Endothelial cell of umbilical vein (primary cell): ENCODE data around the gene TSPEAR. TPM values are rescaled to one million over a fixed set of nuclear protein-coding genes. Genes with fewer than 3 reads are reported as not detected.

Experiments
- BruUV-seq: library from RNA; stranded (reverse); fragments of 400-500 nt; replicated peaks from 2 replicates; lab custom pipeline; 2021; lab: Mats Ljungman, UMichigan
- CTCF ChIA-PET: fragments of 300-600, 350-600 bp; sonication (Branson Sonifier 250); formaldehyde crosslinking; loops from one replicate; lab custom pipeline; 2021; ENCODE audit warnings: antibody characterized with exemption, inconsistent platforms; lab: Charles Lee
- POLR2A ChIA-PET: fragments of 300-600, 350-600 bp; sonication (Branson Sonifier 250); formaldehyde crosslinking; loops from one replicate; lab custom pipeline; 2021; ENCODE audit warnings: antibody characterized with exemption, inconsistent platforms; lab: Charles Lee
- DNase-seq: peaks from one replicate; pipeline ENCODE4 v3.0.0-alpha.2; 2011; ENCODE audit warnings: low read depth, low spot score
- FAIRE-seq: peaks from 2 replicates; lab custom pipeline; 2011; peaks lifted over from hg19 to GRCh38; lab: Jason Lieb, UNC
- H2AFZ ChIP-seq: 2 replicates; pipeline ENCODE4 v1.6.0; 2012; ENCODE audit warnings: low read depth, low read length, control low read depth, inconsistent platforms
- H3K27ac ChIP-seq: 2 replicates; pipeline ENCODE4 v1.5.1; 2011; ENCODE audit warnings: low read depth, mild to moderate bottlenecking, control low read depth, low read length, moderate library complexity; ENCODE audit not compliant: insufficient read depth
- H3K27me3 ChIP-seq, 2 experiments: 2 replicates each; pipeline versions ENCODE4 v1.6.0 to v1.6.1; 2011; ENCODE audit warnings: low read length in 2 of 2, mixed read lengths in 1 of 2; ENCODE audit not compliant: control insufficient read depth in 2 of 2, insufficient read depth in 2 of 2
- H3K36me3 ChIP-seq, 2 experiments: 2 replicates in 1 of 2; 3 replicates in 1 of 2; pipeline ENCODE4 v1.5.1; 2011; ENCODE audit warnings: low read length in 2 of 2, mild to moderate bottlenecking in 1 of 2, moderate library complexity in 1 of 2; ENCODE audit not compliant: control insufficient read depth in 2 of 2, insufficient read depth in 2 of 2; ENCODE audit errors: extremely low read depth in 1 of 2
- H3K4me1 ChIP-seq: 3 replicates; pipeline ENCODE4 v1.5.1; 2011; ENCODE audit warnings: mild to moderate bottlenecking, low read length; ENCODE audit not compliant: control insufficient read depth, insufficient read depth; ENCODE audit errors: extremely low read depth
- H3K4me2 ChIP-seq: 2 replicates; pipeline ENCODE4 v1.6.1; 2011; ENCODE audit warnings: low read length, control low read depth, mixed read lengths; ENCODE audit not compliant: insufficient read depth
- H3K4me3 ChIP-seq, 3 experiments: fragments of 200-600 bp in 1 of 3; sonication (generic), shearing (Covaris generic) in 1 of 3; replicated peaks in 1 of 3; 2 replicates each; pipeline ENCODE4 v1.5.1; 2011 to 2016; ENCODE audit warnings: control low read depth in 3 of 3, low read length in 3 of 3, mild to moderate bottlenecking in 2 of 3, inconsistent platforms in 1 of 3, low read depth in 1 of 3, moderate library complexity in 1 of 3; ENCODE audit not compliant: insufficient read depth in 1 of 3
- H3K79me2 ChIP-seq: 2 replicates; pipeline ENCODE4 v1.6.0; 2012; ENCODE audit warnings: low read length, inconsistent platforms; ENCODE audit not compliant: control insufficient read depth, insufficient read depth
- H3K9ac ChIP-seq: replicated peaks from 2 replicates; pipeline ENCODE3; 2011; ENCODE audit warnings: low read length, control low read depth; ENCODE audit not compliant: insufficient read depth; ENCODE audit errors: extremely low read depth
- H3K9me1 ChIP-seq: replicated peaks from 3 replicates; pipeline ENCODE4 v1.6.0; 2011; ENCODE audit warnings: mild to moderate bottlenecking, low read length; ENCODE audit not compliant: control insufficient read depth, insufficient read depth; ENCODE audit errors: extremely low read depth
- H3K9me3 ChIP-seq: replicated peaks from 2 replicates; pipeline ENCODE4 v1.5.1; 2012; ENCODE audit warnings: low read length, inconsistent platforms; ENCODE audit not compliant: control insufficient read depth, insufficient read depth
- H4K20me1 ChIP-seq: replicated peaks from 2 replicates; pipeline ENCODE3; 2011; ENCODE audit warnings: mild to moderate bottlenecking, low read length; ENCODE audit not compliant: control insufficient read depth, insufficient read depth; ENCODE audit errors: extremely low read depth
- CTCF ChIP-seq, 2 donors: IDR thresholded peaks; 1 replicate in 1 of 2; 2 replicates in 1 of 2; pipeline ENCODE4 v1.5.1; 2011; ENCODE audit warnings: low read length in 2 of 2, mild to moderate bottlenecking in 2 of 2, moderate library complexity in 2 of 2, control low read depth in 1 of 2, inconsistent platforms in 1 of 2, low read depth in 1 of 2; ENCODE audit not compliant: insufficient read depth in 1 of 2; ENCODE audit errors: extremely low read depth in 1 of 2
- EZH2 ChIP-seq: IDR thresholded peaks from 2 replicates; pipeline ENCODE4 v1.6.1; 2012; ENCODE audit warnings: borderline replicate concordance, low read depth, mild to moderate bottlenecking, moderate library complexity, low read length, inconsistent platforms; ENCODE audit not compliant: severe bottlenecking
- FOS ChIP-seq: IDR thresholded peaks from 2 replicates; pipeline ENCODE4 v1.6.1; 2011; ENCODE audit warnings: mild to moderate bottlenecking, low read length, moderate library complexity, borderline replicate concordance; ENCODE audit not compliant: insufficient read depth
- GATA2 ChIP-seq: IDR thresholded peaks from 2 replicates; pipeline ENCODE4 v1.7.0; 2011; ENCODE audit warnings: low read depth, mild to moderate bottlenecking, moderate library complexity, mixed read lengths, low read length; ENCODE audit not compliant: insufficient read length, insufficient read depth
- JUN ChIP-seq: IDR thresholded peaks from 2 replicates; pipeline ENCODE4 v1.6.1; 2011; ENCODE audit warnings: borderline replicate concordance, low read depth; ENCODE audit not compliant: insufficient read length, insufficient read depth
- MAX ChIP-seq: IDR thresholded peaks from 2 replicates; pipeline ENCODE4 v1.6.1; 2011; ENCODE audit not compliant: insufficient read depth, insufficient read length
- MYC ChIP-seq: IDR thresholded peaks from one replicate; pipeline ENCODE4 v1.6.1; 2011; ENCODE audit warnings: mild to moderate bottlenecking, low read depth, low read length
- POLR2A ChIP-seq: IDR thresholded peaks from 2 replicates; pipeline ENCODE4 v1.6.1; 2012; ENCODE audit warnings: low read depth, mild to moderate bottlenecking, control low read depth, low read length
- POLR2AphosphoS5 ChIP-seq: IDR thresholded peaks from 2 replicates; pipeline ENCODE4 v1.6.1; 2012; ENCODE audit warnings: low read depth, mild to moderate bottlenecking, control low read depth, low read length, moderate library complexity; ENCODE audit not compliant: insufficient read depth
- dilution Hi-C: fragments of 300-500 bp; cut with MboI; formaldehyde crosslinking; loops from one replicate; pipeline ENCODE4 v1.15.0; 2019; ENCODE audit warnings: low sequenced_read_pairs; ENCODE audit not compliant: extremely low pct_ligation_motif_present
- intact Hi-C: fragments of 100-400 bp; cut with micrococcal nuclease; formaldehyde crosslinking; loops from one replicate; pipeline ENCODE4 v1.10.0; 2022
- polyA plus RNA-seq, 4 experiments: library from polyadenylated mRNA; depleted of rRNA in 3 of 4; stranded (reverse) in 3 of 4; unstranded in 1 of 4; fragments of >200 nt; gene quantifications; 2 replicates each; pipeline versions ENCODE4 v1.2.1 to v1.2.3, GENCODE V29; 2011 to 2012; ENCODE audit warnings: missing spikeins in 1 of 4
- total RNA-seq: library from RNA; stranded (reverse); gene quantifications from 2 replicates; pipeline ENCODE4 v1.2.3, GENCODE V29; 2021

TSPEAR gene
- total and polyA plus RNA-seq, 2 donors (not counting 3 experiments of a cell fraction or from before 2014, with no cell fraction given): 0.01 TPM; not detected in 1

- Histone ChIP-seq H3K4me3 (no peak overlapping the region), H3K9ac (no peak overlapping the region), H3K27me3 (peaks cover 3 to 4% of the 10 kb centered on the region in 2 experiments), H3K4me1 (peaks cover 32% of the 10 kb centered on the region), H3K27ac (no peak overlapping the region), H3K9me1 (no peaks in the 10 kb centered on the region), H3K4me2 (no peak overlapping the region), H3K36me3 (no peaks in the 10 kb centered on the region), H3K79me2 (no peaks in the 10 kb centered on the region), H4K20me1 (no peaks in the 10 kb centered on the region), H3K9me3 (no peaks in the 10 kb centered on the region), H2AFZ (no peak overlapping the region)
- ChIA-PET CTCF (no interaction called here), POLR2A (no interaction called here)
- no TSS peak for BruUV-seq
- dilution Hi-C loops: no loop called here
- no peak for DNase-seq
- TF ChIP-seq EZH2 (no peak), CTCF (IDR thresholded peaks at IDR 0.05; ENCODE audit: extremely low read depth in 1 of 2, insufficient read depth in 1 of 2, low read depth in 1 of 2, low read length in 2 of 2) (no peak), MAX (no peak), MYC (no peak), POLR2AphosphoS5 (no peak), JUN (no peak), FOS (no peak), GATA2 (no peak), POLR2A (no peak)
- FAIRE-seq: no peak
- intact Hi-C loops: no loop called here
Observed at GRCh38 chr21:44749759-44750674, 38.6 kb upstream of the TSPEAR start.
